Stimulated activated CD8-positive, alpha-beta memory T cell treated with anti-CD3 and anti-CD28 coated beads, Interleukin-15, amount 100 ng/mL, for 48 hours (primary cell): ENCODE results near the gene DAND5.

Source experiments
- DNase-seq, 2 donors: peaks; one replicate each; pipeline ENCODE4 v3.0.0-alpha.2; 2020; ENCODE audit warnings: low read depth in 2 of 2

Gene DAND5, protein sequence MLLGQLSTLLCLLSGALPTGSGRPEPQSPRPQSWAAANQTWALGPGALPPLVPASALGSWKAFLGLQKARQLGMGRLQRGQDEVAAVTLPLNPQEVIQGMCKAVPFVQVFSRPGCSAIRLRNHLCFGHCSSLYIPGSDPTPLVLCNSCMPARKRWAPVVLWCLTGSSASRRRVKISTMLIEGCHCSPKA

DNA sequence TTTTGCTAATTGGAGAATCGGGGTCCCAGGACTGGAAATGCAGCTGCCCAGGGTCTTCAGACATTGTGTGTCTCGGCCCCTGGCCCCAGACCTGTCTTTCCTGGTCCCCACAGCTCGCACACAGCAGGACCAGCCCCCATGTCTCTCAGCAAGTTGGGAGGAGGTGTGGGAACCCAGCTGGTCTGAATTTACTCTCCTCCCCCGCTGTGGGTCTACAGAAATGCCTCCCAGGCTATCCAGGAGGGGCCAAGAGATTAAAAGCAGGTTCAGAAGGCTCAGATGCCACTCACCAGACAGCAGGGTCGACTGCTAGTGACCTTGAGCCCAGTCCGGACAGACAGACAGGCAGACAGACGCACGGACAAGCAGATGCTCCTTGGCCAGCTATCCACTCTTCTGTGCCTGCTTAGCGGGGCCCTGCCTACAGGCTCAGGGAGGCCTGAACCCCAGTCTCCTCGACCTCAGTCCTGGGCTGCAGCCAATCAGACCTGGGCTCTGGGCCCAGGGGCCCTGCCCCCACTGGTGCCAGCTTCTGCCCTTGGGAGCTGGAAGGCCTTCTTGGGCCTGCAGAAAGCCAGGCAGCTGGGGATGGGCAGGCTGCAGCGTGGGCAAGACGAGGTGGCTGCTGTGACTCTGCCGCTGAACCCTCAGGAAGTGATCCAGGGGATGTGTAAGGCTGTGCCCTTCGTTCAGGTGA lies at the start of gene DAND5:
DAND5 (plus strand) TSS at position 285 of the 697 bp plus-strand sequence; CDS start at position 370, 85 bp downstream.
- DNase-seq, result no peak

DNA sequence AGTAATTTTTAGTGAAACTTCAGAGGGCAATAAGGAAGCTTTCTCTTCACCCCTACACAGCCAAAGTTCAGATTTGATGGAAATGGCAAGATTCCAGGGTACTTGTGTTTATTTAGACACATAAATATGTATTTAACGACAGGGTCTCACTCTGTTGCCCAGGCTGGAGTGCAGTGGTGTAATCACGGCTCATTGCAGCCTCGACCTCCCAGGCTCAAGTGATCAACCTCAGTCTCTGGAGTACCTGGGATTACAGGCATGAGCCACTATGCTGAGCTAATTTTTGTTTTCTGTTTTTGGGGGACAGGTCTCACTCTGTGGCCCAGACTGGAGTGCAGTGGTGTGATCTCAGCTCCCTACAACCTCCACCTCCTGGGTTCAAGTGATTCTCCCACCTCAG lies 48.3 kb upstream of the DAND5 start:
- no peak for DNase-seq

DNA sequence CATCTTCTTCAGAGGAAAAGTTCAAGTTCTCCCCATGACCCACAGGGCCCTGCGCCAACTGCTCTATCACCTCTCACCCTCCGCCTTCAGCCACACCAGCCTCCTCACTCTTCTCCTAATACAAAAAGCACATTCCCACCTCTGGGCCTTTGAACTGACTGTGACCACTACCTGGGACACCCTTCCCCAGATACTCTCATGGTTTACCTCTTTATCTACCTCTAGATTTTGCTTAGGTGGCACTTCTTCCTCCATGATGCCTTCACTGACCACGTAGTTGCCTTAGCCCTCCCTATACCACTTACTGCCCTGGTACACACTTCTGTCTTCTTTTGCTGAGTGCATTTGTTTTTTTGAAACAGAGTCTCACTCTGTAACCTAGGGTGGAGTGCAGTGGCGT lies 46.4 kb upstream of the DAND5 start:
- DNase-seq, result no peak

DNA sequence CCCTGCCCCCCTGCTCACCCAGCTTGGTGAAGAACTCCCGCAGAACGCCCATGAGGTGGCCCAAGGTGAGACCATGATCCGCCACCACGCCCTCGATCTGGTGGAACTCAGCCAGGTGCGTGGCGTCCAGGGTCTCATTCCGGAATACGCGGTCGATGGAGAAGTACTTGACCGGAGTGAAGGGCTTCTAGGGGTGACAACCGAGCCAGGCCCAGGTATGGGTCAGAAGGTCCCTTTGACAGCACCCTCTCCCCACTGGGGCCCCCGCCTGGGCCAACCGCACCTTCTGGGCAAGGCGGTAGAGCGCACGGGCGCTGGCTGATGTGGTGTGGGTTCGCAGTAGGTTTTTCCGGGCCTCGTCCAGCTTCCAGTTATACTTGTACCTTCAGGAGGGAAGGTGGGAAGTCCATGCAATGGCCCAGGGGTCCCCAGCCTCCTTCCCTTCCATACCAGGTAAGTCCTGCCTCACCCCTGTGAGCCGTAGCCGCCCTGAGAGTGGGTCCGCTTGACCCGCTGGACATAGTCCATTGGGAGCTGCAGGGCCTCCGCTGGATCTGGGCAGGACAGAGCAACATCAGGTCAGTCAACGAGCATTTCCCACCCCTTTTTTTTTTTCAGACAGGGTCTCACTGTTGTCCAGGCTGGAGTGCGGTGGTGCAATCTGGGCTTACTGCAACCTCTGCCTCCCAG lies 44.6 kb upstream of the DAND5 start:
- no peak for DNase-seq

DNA sequence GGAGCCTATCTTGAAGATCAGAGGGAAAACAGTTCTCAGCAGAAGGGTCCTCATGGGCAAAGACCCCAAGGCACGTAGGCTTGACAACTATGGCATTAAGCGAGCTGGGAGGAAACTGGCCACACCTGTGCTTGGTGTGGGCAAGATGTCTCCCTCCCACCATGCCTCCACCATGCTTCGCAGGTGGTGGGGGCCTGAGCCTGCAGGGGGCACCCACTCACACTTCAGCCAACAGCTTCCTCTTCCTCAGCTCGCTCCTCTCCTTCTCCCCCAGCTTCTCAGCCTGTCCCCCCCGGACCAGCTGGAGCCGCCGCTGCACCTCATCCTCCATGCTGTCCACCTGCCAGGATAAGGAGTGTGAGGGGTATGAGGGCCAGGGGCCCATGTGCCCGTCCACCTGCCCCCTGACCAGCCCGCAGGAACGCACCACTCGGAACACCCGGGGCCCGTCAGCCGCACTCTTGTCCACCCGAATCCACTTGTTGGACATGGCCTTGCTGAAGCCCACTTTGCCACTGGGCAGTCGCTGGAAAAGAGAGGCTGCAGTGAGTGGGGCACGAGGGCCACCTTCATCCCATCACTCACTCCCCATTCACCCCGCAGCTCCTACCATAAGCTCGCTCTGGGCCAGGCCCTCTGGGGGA lies 39.3 kb upstream of the DAND5 start:
- no peak for DNase-seq

DNA sequence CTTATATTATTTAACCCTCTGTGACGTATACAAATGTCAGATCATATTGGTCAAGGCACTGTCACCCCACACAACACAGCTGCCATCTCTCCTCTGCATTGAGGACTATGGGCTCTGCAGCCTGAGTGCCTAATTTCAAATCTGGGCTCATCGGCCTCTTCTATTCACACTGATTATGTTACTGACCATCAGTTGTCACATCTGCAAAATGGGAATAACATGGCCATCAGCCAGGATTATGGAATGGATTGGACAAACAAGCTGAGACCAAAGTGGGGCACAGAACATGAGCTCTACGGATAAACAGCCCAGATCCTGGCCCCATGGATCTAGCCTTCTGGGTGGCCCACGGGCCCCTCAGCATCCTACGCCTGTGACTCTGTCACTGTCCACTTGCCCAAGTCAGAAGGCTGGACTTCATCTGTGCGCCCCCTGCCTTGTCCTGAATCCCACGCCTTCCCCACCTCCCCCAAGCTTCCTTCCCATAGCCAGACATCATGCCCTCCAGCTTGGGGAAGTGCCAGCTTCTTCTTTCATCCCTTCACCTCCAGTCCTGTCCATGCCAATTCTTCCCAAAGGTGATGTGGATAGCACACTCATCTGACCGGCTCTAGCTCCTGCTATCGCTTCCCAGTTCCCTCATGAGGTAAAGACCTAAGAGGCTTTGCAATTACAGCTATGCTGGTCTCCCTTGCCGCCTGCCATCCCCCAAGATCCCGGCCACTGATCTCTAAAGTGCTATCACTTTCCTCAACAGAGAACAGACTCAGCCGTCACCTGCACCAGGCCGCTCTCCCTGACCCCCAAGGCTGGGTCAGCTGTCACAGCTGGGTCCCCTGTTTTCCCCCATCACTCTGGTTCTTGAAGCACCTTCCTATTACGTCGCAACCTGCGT lies 36.7 kb upstream of the DAND5 start:
- no peak for DNase-seq

DNA sequence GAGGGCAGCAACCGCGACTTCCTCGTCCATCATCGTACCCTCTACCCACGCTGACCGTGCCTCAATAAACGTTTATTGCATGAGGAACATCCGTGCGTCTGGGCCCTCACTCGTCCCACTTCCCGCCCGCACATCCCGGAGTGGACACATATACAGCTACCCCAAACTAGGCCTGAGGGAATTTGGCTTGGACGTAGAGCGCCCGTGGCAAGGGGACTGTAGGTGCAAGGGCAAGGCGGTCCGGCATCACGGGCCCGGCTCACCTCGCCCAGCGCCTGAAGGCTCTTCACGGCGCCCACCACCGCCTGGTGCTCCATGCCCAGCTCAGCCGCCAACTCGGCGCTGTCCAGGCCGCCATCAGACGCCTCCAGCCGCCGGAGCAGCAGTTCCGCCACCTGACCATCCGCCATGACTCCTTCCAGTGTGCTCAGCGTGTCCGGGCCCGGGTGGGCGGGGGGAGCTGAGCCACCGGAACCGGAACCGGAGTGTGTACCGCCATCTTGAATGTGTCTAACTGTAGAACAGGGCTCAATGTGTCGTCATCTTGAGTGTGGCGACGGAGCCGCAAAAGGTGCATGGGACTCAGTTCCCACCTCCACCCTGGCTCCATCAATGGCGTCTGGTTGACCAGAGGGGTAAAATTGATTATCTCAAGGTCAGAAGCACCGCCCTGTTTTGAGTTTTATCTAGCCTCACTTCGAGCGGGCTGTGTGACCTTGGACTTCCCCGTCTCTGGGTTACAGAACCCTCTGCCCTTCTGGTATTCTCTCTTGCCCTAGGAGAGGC lies 35.9 kb upstream of the DAND5 start, which contains the start of gene FARSA:
FARSA (minus strand) TSS at position 425 of the 786 bp plus-strand sequence; CDS start at position 410, 15 bp downstream.
- peak; percentile 84 to 87 for DNase-seq

DNA sequence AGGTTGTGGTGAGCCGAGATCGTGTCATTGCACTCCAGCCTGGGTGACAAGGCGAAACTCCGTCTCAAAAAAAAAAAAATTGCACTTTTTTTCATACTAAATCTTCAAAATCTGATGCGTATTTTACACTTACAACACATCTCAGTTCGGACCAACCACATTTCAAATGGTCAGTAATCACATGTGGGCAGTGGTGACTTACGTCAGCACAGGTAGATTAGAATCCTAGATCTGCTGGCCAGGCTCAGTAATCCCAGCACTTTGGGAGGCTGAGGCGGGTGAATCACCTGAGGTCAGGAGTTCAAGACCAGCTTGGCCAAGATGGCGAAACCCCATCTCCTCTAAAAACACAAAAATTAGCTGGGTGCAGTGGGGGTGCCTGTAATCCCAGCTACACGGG lies 34.3 kb upstream of the DAND5 start:
- no peak for DNase-seq

DNA sequence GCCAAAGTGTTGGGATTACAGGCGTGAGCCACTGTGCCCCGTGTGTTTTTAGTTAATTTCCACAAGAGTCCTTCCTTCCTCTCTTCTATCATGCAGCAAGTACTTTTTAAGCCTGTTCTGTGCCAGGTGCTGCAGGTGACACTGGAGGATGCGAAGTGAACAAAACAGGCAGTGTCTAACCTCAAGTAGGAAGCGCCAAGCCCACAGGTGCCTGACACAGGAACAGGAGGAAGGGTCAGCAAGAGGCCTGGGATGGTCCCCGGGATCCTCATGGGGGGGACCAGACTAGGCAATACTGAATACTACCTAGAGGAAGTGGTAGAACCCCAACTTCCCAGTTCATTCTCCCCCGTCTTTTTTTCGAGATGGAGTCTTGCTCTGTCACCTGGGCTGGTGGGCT lies 32.8 kb upstream of the DAND5 start:
- DNase-seq, result no peak

DNA sequence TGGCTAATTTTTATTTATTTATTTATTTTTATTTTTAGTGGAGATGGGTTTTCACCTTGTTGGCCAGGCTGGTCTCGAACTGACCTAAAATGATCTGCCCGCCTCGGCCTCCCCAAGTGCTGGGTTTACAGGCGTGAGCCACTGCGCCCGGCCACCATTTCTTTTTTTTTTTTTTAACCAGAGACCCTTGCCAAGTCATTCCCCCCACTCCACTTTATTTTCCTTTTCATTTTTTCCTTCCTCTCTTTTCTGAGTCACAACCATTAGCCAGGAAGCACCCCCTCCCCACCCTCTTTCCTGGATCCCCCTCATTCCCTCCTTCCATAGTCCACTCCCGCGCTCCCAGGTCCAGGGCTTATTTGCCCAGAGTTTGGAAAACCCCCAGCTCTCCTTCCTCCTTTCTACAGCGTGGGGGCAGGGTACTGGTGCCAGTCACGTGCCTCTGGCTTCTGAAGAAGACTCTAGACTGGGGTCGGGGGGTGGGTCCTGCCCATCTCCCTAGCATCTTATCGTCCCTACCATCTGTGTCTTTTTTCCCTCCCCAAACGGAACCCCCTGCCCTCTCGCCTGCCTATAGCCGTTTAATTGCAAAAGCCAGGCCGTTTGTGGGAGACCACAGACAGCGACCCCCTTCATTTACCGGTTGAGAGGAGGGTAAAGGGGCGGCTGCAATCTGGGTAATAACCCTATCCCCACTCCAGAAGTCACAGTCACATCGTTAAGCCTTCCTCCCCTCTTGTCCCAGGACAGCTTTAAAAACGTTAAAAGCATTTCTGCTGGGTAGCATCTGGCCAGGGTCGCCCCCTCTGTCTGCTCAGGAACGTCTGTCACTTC lies 32.1 kb upstream of the DAND5 start:
- no peak for DNase-seq

DNA sequence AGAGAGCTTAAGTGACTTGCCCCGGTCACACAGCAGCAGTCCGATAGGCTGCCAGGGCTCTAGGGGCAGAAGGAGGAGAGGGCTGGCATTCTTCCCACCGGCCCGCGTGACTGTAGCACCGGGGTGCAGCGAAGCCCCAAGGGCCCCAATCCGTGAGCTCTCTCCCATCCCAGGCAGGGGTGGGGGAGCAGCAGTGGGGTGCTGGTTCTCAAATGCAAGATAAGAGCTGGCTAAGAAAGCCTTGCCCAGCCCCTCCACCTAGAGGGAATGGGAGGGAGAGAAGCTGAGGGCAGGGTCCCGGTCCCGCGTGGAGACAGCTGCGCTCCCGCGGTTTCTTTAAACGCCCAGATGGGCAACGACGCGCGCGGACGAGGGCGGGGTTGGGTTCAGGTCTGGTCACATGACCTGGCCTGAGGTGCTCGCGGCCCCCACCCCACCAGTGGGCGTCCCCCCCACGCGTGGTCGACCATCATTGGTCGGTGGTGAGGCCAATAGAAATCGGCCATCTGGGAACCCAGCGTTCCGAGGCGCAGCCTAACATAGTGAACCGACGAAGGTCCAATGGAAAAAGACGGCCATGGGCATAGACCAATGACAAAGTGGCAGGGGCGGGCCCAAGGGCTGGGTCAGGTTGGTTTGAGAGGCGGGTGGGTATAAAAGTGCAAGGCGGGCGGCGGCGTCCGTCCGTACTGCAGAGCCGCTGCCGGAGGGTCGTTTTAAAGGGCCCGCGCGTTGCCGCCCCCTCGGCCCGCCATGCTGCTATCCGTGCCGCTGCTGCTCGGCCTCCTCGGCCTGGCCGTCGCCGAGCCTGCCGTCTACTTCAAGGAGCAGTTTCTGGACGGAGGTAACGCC lies 31.2 kb upstream of the DAND5 start, which contains the start of gene CALR:
CALR (plus strand) TSS at position 683 of the 852 bp plus-strand sequence; CDS start at position 754, 71 bp downstream.
- peak; percentile 99 for DNase-seq

DNA sequence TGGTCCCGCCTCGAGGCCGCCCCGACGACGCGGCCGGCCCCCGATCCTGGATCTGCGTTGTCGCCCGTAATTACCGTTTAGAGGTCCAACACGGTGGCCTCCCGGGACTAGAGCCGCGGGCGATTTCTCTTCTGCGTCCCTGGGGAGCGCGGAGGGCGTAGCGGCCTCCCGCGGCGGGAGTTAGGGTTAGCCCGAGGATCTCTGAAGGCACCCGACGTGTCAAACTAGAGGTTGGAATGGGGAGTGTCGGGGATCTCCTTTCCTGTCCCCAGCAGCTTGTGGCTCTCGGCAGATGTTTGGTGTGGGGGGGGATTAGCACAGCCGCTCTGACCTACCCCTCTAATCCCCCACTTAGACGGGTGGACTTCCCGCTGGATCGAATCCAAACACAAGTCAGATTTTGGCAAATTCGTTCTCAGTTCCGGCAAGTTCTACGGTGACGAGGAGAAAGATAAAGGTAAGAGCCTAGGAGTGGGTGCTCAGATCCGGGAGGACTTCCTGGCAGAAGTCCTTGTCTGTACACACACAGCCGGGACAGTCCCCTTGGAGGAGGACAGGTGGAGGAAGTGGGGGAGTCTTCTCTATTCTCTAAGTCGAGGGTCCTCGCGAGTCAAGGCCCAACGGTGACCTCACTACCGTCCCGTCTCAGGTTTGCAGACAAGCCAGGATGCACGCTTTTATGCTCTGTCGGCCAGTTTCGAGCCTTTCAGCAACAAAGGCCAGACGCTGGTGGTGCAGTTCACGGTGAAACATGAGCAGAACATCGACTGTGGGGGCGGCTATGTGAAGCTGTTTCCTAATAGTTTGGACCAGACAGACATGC lies 30.4 kb upstream of the DAND5 start:
- DNase-seq, result no peak

DNA sequence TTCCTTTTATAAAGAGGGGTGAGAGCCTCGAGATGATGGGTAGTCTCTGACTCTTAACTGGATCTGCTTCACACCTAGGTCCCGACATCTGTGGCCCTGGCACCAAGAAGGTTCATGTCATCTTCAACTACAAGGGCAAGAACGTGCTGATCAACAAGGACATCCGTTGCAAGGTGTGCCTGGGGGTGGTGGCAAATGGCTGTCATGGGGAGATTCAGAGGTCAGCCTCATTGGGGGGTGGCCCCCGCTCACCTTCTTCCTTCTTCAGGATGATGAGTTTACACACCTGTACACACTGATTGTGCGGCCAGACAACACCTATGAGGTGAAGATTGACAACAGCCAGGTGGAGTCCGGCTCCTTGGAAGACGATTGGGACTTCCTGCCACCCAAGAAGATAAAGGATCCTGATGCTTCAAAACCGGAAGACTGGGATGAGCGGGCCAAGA lies 29.4 kb upstream of the DAND5 start:
- DNase-seq, result no peak

DNA sequence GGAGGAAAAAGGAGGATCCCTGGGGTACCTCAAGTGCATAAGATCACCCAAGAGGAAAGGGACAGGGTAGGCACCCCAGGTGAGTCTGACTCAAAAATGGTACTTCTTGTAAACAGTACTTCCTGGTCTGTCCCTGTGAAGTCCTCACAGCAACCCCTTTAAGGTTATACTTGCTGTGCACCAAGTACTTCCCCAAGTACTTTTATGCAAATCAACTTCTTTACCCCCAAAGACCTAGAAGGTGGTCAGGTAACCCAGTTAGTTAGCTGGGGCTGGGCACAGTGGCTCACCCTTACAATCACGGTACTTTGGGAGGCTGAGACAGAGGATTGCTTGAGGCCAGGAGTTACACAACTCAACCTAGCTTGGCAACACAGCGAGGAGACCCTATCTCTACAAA lies 28.5 kb upstream of the DAND5 start:
- DNase-seq, result no peak

DNA sequence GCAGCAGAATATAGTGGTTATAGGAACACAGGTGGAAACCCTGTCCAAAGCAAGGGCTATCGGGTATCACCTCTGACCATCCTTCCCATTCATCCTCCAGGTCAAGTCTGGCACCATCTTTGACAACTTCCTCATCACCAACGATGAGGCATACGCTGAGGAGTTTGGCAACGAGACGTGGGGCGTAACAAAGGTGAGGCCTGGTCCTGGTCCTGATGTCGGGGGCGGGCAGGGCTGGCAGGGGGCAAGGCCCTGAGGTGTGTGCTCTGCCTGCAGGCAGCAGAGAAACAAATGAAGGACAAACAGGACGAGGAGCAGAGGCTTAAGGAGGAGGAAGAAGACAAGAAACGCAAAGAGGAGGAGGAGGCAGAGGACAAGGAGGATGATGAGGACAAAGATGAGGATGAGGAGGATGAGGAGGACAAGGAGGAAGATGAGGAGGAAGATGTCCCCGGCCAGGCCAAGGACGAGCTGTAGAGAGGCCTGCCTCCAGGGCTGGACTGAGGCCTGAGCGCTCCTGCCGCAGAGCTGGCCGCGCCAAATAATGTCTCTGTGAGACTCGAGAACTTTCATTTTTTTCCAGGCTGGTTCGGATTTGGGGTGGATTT lies 25.8 kb upstream of the DAND5 start:
- DNase-seq, result no peak

DNA sequence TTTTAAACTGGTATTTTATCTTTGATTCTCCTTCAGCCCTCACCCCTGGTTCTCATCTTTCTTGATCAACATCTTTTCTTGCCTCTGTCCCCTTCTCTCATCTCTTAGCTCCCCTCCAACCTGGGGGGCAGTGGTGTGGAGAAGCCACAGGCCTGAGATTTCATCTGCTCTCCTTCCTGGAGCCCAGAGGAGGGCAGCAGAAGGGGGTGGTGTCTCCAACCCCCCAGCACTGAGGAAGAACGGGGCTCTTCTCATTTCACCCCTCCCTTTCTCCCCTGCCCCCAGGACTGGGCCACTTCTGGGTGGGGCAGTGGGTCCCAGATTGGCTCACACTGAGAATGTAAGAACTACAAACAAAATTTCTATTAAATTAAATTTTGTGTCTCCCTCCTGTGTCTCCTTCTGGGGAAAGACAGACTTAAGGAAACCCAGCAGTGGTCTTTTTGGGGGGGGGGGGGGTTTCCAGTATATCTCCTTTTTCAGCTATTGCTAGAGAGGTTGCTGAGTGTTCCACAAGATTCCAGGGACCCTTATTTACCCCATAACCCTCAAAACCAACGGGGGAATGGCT lies 25.2 kb upstream of the DAND5 start:
- DNase-seq, result no peak
